Parathyroid adenoma (tissue), 2 donors: ENCODE results near the gene CEP70.
"Not testable (repeated sequence)": the region's sequence is repeated elsewhere in the genome, so short reads cannot be mapped to it uniquely, and the experiment has no call there.

Experiments used
- H2AFZ ChIP-seq: fragments of 300-600 bp; sonication (generic); one replicate; pipeline ENCODE4 v1.7.0; 2017; ENCODE audit warnings: antibody characterized with exemption, mild to moderate bottlenecking
- H3K27ac ChIP-seq: fragments of 300-600 bp; sonication (generic); one replicate; pipeline ENCODE4 v1.7.0; 2017
- H3K27me3 ChIP-seq: fragments of 300-600 bp; sonication (generic); one replicate; pipeline ENCODE4 v1.7.0; 2017; ENCODE audit warnings: low read length; ENCODE audit not compliant: control insufficient read depth, insufficient read depth
- H3K36me3 ChIP-seq: fragments of 300-600 bp; sonication (generic); one replicate; pipeline ENCODE4 v1.7.0; 2017; ENCODE audit warnings: low read length; ENCODE audit not compliant: control insufficient read depth, insufficient read depth
- H3K4me1 ChIP-seq: fragments of 300-600 bp; sonication (generic); one replicate; pipeline ENCODE4 v1.7.0; 2017; ENCODE audit warnings: control low read depth
- H3K4me2 ChIP-seq: fragments of 300-600 bp; sonication (generic); one replicate; pipeline ENCODE4 v1.7.0; 2017; ENCODE audit warnings: low read length
- H3K4me3 ChIP-seq: fragments of 300-600 bp; sonication (generic); one replicate; pipeline ENCODE4 v1.7.0; 2017; ENCODE audit warnings: low read depth, low read length
- H3K79me2 ChIP-seq: fragments of 300-600 bp; sonication (generic); one replicate; pipeline ENCODE4 v1.7.0; 2017; ENCODE audit warnings: control low read depth
- H3K9ac ChIP-seq: fragments of 300-600 bp; sonication (generic); one replicate; pipeline ENCODE4 v1.7.0; 2017; ENCODE audit warnings: mild to moderate bottlenecking
- H3K9me3 ChIP-seq: fragments of 300-600 bp; sonication (generic); one replicate; pipeline ENCODE4 v1.7.0; 2017; ENCODE audit warnings: low read length; ENCODE audit not compliant: control insufficient read depth
- CTCF ChIP-seq: fragments of 300-600 bp; sonication (generic); IDR thresholded peaks from one replicate; pipeline ENCODE4 v1.7.0; 2017; ENCODE audit warnings: antibody characterized with exemption, mild to moderate bottlenecking
- donor health status: primary hyperparathyroidism.

The CEP70 gene

GRCh38 chr3:138560501-138560900, 33.6 kb downstream of the CEP70 start:
- H3K79me2 ChIP-seq, result peaks cover 4% of the 10 kb centered on the region
- no peak for TF ChIP-seq CTCF
- no peaks in the 10 kb centered on the region for H3K9me3 ChIP-seq

GRCh38 chr3:138559134-138559533, 34.9 kb downstream of the CEP70 start:
- Histone ChIP-seq H3K36me3 (no peaks in the 10 kb centered on the region), H3K79me2 (peaks cover 4% of the 10 kb centered on the region)

More at GRCh38 chr3:138560501-138560900, 33.6 kb downstream of the CEP70 start:
- Histone ChIP-seq H3K27me3 (no peaks in the 10 kb centered on the region), H3K4me2 (no peak overlapping the region), H3K36me3 (no peaks in the 10 kb centered on the region), H3K27ac (no peak overlapping the region), H3K4me3 (no peak overlapping the region), H2AFZ (no peak overlapping the region), H3K4me1 (no peaks in the 10 kb centered on the region), H3K9ac (no peak overlapping the region)

GRCh38 chr3:138554775-138555174, 39.3 kb downstream of the CEP70 start:
- H3K9me3 ChIP-seq, H3K27ac ChIP-seq, H3K36me3 ChIP-seq, H2AFZ ChIP-seq, H3K4me2 ChIP-seq, H3K27me3 ChIP-seq, H3K4me1 ChIP-seq, H3K4me3 ChIP-seq, H3K9ac ChIP-seq: not testable (repeated sequence)
- peaks cover 13% of the 10 kb centered on the region for H3K79me2 ChIP-seq

More at GRCh38 chr3:138559134-138559533, 34.9 kb downstream of the CEP70 start:
- Histone ChIP-seq H2AFZ (no peak overlapping the region), H3K4me2 (no peak overlapping the region), H3K27me3 (no peaks in the 10 kb centered on the region), H3K4me3 (no peak overlapping the region), H3K9me3 (no peaks in the 10 kb centered on the region), H3K4me1 (no peaks in the 10 kb centered on the region), H3K27ac (no peak overlapping the region), H3K9ac (no peak overlapping the region)
- no peak for TF ChIP-seq CTCF

DNA sequence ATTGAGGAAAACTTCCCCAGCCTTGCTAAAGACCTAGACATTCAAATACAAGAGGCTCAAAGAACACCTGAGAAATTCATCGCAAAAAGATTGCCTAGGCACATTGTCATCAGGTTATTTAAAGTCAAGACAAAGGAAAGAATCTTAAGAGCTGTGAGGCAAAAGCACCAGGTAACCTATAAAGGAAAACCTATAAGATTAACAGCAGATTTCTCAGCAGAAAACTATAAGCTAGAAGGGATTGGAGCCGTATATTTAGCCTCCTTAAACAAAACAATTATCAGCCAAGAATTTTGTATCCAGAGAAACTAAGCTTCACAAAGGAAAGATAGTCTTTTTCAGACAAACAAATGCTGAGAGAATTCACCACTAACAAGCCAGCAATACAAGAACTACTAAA, 43.1 kb downstream of the CEP70 start:
- H3K36me3 ChIP-seq, H3K27me3 ChIP-seq, H3K9me3 ChIP-seq, H3K9ac ChIP-seq, H3K4me1 ChIP-seq, H3K4me3 ChIP-seq, H3K27ac ChIP-seq, H3K4me2 ChIP-seq, H2AFZ ChIP-seq: not testable (repeated sequence)
- peaks cover 14% of the 10 kb centered on the region for H3K79me2 ChIP-seq

DNA sequence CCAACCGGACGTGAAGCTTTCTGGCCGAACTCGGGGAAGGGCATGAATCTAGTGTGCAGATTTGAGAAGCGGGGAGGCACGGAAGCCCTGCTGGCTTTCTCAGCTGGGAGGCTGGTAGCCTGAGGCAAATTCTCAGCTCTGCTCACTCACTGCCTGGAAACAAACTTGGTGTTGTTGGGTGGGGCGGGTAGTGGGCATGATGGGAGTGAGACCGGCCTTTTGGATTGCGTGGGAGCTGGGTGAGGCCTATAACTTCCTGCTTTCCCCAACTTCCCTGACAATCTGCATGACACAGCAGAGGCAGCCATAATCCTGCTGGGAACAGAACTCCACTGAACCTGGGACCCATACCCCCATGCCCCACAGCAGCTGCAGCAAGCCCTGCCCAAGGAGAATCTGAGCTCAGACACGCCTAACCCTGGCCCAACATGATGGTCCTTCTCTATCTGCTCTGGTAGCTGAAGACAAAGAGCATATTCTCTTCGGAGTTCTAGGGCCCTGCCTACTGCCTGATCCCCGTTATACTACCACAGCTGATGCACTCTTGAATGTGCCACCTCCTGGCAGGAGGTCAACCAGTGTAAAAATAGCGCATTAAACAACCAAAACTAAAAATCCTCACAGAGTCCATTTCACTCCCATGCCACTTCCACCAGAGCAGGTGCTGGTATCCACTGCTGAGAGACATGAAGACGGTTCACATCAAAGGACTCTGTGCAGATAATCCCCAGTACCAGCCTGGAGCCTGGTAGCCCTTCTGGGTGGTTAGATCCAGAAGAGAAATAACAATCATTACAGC, 44.7 kb downstream of the CEP70 start:
- H3K4me2 ChIP-seq, result no peak overlapping the region
- H3K27ac ChIP-seq, result no peak overlapping the region
- H3K36me3 ChIP-seq, result no peaks in the 10 kb centered on the region
- TF ChIP-seq CTCF, result no peak
- no peak overlapping the region for H3K9ac ChIP-seq
- H3K27me3 ChIP-seq, result no peaks in the 10 kb centered on the region
- no peaks in the 10 kb centered on the region for H3K9me3 ChIP-seq
- no peaks in the 10 kb centered on the region for H3K4me1 ChIP-seq
- H3K79me2 ChIP-seq, result peaks cover 12% of the 10 kb centered on the region
- H2AFZ ChIP-seq, result no peak overlapping the region
- no peak overlapping the region for H3K4me3 ChIP-seq
